ENCODE results near the gene S1PR5. TPM values are rescaled to one million over a fixed set of nuclear protein-coding genes. Genes with fewer than 3 reads are reported as not detected.

The S1PR5 gene
- total RNA-seq, 1 experiment from 2014 or later, result 0.57 TPM

- no peaks in the 10 kb centered on the region for H3K9me3 Mint-ChIP-seq (ENCODE audit: unreplicated experiment)
- H3K27me3 Mint-ChIP-seq (ENCODE audit: insufficient read depth, unreplicated experiment), result no peaks in the 10 kb centered on the region
- ChIA-PET POLR2A (no interaction called here), CTCF (interaction anchor here (0.6 to 1.1 kb wide), 3 partner anchors 12 to 24 kb away, joined by 4 to 8 read pairs (median 6); no protein-coding TSS in a partner anchor)
- peak within 1 kb of the TSS; percentile 93 for H3K4me3 ChIP-seq (ENCODE audit: low read depth, low read length)
- peaks cover 59% of the 10 kb centered on the region for H3K36me3 Mint-ChIP-seq (ENCODE audit: insufficient read depth, unreplicated experiment)
- no TSS peak for BruUV-seq (replicated peaks)
- DNase-seq, result peak; percentile 97 to 98
- peak within 1 kb of the TSS; percentile 91 for H3K27ac Mint-ChIP-seq (ENCODE audit: unreplicated experiment)
- peak within 1 kb of the TSS; percentile 96 for H3K4me3 Mint-ChIP-seq (ENCODE audit: unreplicated experiment)
- TF ChIP-seq CTCF (IDR thresholded peaks at IDR 0.05; ENCODE audit: insufficient read depth in 1 of 2, low read depth in 1 of 2, low read length in 1 of 2, severe bottlenecking in 1 of 2, unreplicated experiment in 1 of 2), result peak; percentile 34
- H3K4me1 ChIP-seq, result peaks cover 4% of the 10 kb centered on the region; the same call in 1 of the 2 replicates
- H3K36me3 ChIP-seq (ENCODE audit: control insufficient read depth, insufficient read depth, low read length), result no peaks in the 10 kb centered on the region; the same call in 1 of the 2 replicates
- no peaks in the 10 kb centered on the region for H3K9me3 ChIP-seq
- intact Hi-C loops (cut with micrococcal nuclease; ENCODE audit: unreplicated experiment), result loop anchor here (1.0 to 5.0 kb wide), 5 partner anchors 10 to 132 kb away; partner anchors contain the start of genes ATG4D, ILF3 and KEAP1
- H3K4me1 Mint-ChIP-seq (ENCODE audit: low read depth, unreplicated experiment), result peaks cover 11% of the 10 kb centered on the region
- no peaks in the 10 kb centered on the region for H3K27me3 ChIP-seq (replicated peaks; ENCODE audit: control insufficient read depth, insufficient read depth, low read length)
Observed at GRCh38 chr19:10565567-10566407, 48.5 kb upstream of the S1PR5 start, which contains the start of gene KRI1. TSS of gene KRI1 (minus strand) at chr19:10566010. CDS start at chr19:10565999, 11 bp downstream.

- no peaks in the 10 kb centered on the region; the same call in 1 of the 2 replicates for H3K36me3 ChIP-seq (ENCODE audit: control insufficient read depth, insufficient read depth, low read length)
- DNase-seq, result peak in 1 of 2 experiments; percentile 59
- BruUV-seq (replicated peaks), result no TSS peak
- Mint-ChIP-seq H3K4me3 (ENCODE audit: unreplicated experiment) (peak overlapping the region; percentile 96), H3K27ac (ENCODE audit: unreplicated experiment) (peak overlapping the region; percentile 91), H3K4me1 (ENCODE audit: low read depth, unreplicated experiment) (peaks cover 7% of the 10 kb centered on the region), H3K9me3 (ENCODE audit: unreplicated experiment) (no peaks in the 10 kb centered on the region), H3K27me3 (ENCODE audit: insufficient read depth, unreplicated experiment) (no peaks in the 10 kb centered on the region), H3K36me3 (ENCODE audit: insufficient read depth, unreplicated experiment) (peaks cover 55% of the 10 kb centered on the region)
- ChIA-PET CTCF (interaction anchor here (0.6 to 1.0 kb wide), 2 partner anchors 24 to 56 kb away, joined by 3 to 6 read pairs; no protein-coding TSS in a partner anchor), POLR2A (no interaction called here)
- H3K4me3 ChIP-seq (ENCODE audit: low read depth, low read length), result peak overlapping the region; percentile 93
- H3K9me3 ChIP-seq, result no peaks in the 10 kb centered on the region
- peak in 1 of 2 experiments; percentile 46 for TF ChIP-seq CTCF (IDR thresholded peaks at IDR 0.05; ENCODE audit: insufficient read depth in 1 of 2, low read depth in 1 of 2, low read length in 1 of 2, severe bottlenecking in 1 of 2, unreplicated experiment in 1 of 2)
- intact Hi-C loops (cut with micrococcal nuclease; ENCODE audit: unreplicated experiment), result loop anchor here (1.0 to 5.0 kb wide), 4 partner anchors 10 to 132 kb away; partner anchors contain the start of genes ILF3 and KEAP1
- no peaks in the 10 kb centered on the region for H3K27me3 ChIP-seq (replicated peaks; ENCODE audit: control insufficient read depth, insufficient read depth, low read length)
- peaks cover 3% of the 10 kb centered on the region; the same call in 1 of the 2 replicates for H3K4me1 ChIP-seq
Observed at GRCh38 chr19:10565028-10565566, 47.9 kb upstream of the S1PR5 start.

- H3K36me3 Mint-ChIP-seq (ENCODE audit: insufficient read depth, unreplicated experiment), result peaks cover 45% of the 10 kb centered on the region
Observed at GRCh38 chr19:10562609-10563008, 45.4 kb upstream of the S1PR5 start.

More at GRCh38 chr19:10562609-10563008, 45.4 kb upstream of the S1PR5 start:
- Histone ChIP-seq H3K4me1 (no peaks in the 10 kb centered on the region), H3K9me3 (no peaks in the 10 kb centered on the region), H3K36me3 (ENCODE audit: control insufficient read depth, insufficient read depth, low read length) (no peaks in the 10 kb centered on the region; the same call in 1 of the 2 replicates), H3K27me3 (replicated peaks; ENCODE audit: control insufficient read depth, insufficient read depth, low read length) (no peaks in the 10 kb centered on the region), H3K4me3 (ENCODE audit: low read depth, low read length) (no peak overlapping the region)
- H3K4me3 Mint-ChIP-seq (ENCODE audit: unreplicated experiment), result no peak overlapping the region
- TF ChIP-seq CTCF (IDR thresholded peaks at IDR 0.05; ENCODE audit: insufficient read depth in 1 of 2, low read depth in 1 of 2, low read length in 1 of 2, severe bottlenecking in 1 of 2, unreplicated experiment in 1 of 2), result no peak
- H3K27me3 Mint-ChIP-seq (ENCODE audit: insufficient read depth, unreplicated experiment), result no peaks in the 10 kb centered on the region
- POLR2A ChIA-PET, result no interaction called here
- BruUV-seq (replicated peaks), result no TSS peak
- H3K4me1 Mint-ChIP-seq (ENCODE audit: low read depth, unreplicated experiment), result no peaks in the 10 kb centered on the region
- no peaks in the 10 kb centered on the region for H3K9me3 Mint-ChIP-seq (ENCODE audit: unreplicated experiment)
- CTCF ChIA-PET, result no interaction called here
- intact Hi-C loops (cut with micrococcal nuclease; ENCODE audit: unreplicated experiment), result no loop called here
- no peak overlapping the region for H3K27ac Mint-ChIP-seq (ENCODE audit: unreplicated experiment)
- no peak for DNase-seq

Data from Caco-2 (cell line).